Prostate gland (tissue), 2 donors: ENCODE data around the gene KCNMB3. TPM values are rescaled to one million over a fixed set of nuclear protein-coding genes. Genes with fewer than 3 reads are reported as not detected.
"Not testable (repeated sequence)": the region's sequence is repeated elsewhere in the genome, so short reads cannot be mapped to it uniquely, and the experiment has no call there.

Experiments used
- DNase-seq: peaks from one replicate; pipeline ENCODE4 v3.0.0-alpha.2; 2019; ENCODE audit warnings: low spot score
- H3K27ac ChIP-seq, 2 donors: fragments of 200-600 bp; sonication (generic); 2 replicates each; pipeline ENCODE4 v1.5.1; 2017 to 2019
- H3K27me3 ChIP-seq: fragments of 200-600 bp; sonication (generic); replicated peaks from 2 replicates; pipeline ENCODE4 v1.5.1; 2019; ENCODE audit not compliant: insufficient read depth
- H3K36me3 ChIP-seq, 2 donors: fragments of 200-600 bp; sonication (generic); 1 replicate in 1 of 2; 2 replicates in 1 of 2; pipeline versions ENCODE4 v1.5.1 to v1.8.1; 2017 to 2019
- H3K4me1 ChIP-seq: fragments of 200-600 bp; sonication (generic); replicated peaks from 2 replicates; pipeline ENCODE4 v1.5.1; 2019
- H3K4me3 ChIP-seq, 2 donors: fragments of 200-600 bp; sonication (generic); 2 replicates each; pipeline ENCODE4 v1.5.1; 2017 to 2019
- H3K9me3 ChIP-seq: fragments of 200-600 bp; sonication (generic); 2 replicates; pipeline ENCODE4 v1.5.1; 2017
- CTCF ChIP-seq, 4 experiments: fragments of 200-600 bp in 2 of 4; fragments of 450-650 bp in 2 of 4; sonication (generic) in 2 of 4; IDR thresholded peaks; 1 replicate in 3 of 4; 2 replicates in 1 of 4; pipeline ENCODE4 v1.5.1; 2016 to 2019; ENCODE audit warnings: antibody characterized with exemption in 4 of 4, mild to moderate bottlenecking in 2 of 4, moderate library complexity in 2 of 4
- POLR2A ChIP-seq: fragments of 450-650 bp; IDR thresholded peaks from one replicate; pipeline ENCODE4 v1.6.1; 2016; ENCODE audit warnings: antibody characterized with exemption, mild to moderate bottlenecking
- POLR2AphosphoS5 ChIP-seq: sonication (generic); formaldehyde crosslinking; IDR thresholded peaks from one replicate; pipeline ENCODE4 v1.6.1; 2017; ENCODE audit warnings: antibody characterized with exemption
- WGBS: methylation state at CpG from one replicate; pipeline ENCODE4 v1.1.5; 2018; 5-methylcytosine and 5-hydroxymethylcytosine counted together
- intact Hi-C: fragments of 100-400 bp; cut with DNase I; formaldehyde crosslinking; loops from one replicate; pipeline ENCODE4 v1.14.2; 2022
- total RNA-seq, 2 donors: library from RNA; depleted of rRNA; stranded (reverse); fragments of >200 nt; gene quantifications; one replicate each; pipeline ENCODE4 v1.1.0, GENCODE V29; 2016

The KCNMB3 gene
- total RNA-seq, 2 donors from 2014 or later = 2.0 to 4.7 TPM

- no peaks in the 10 kb centered on the region for H3K36me3 ChIP-seq
- H3K4me3 ChIP-seq = no peak overlapping the region
- H3K27ac ChIP-seq = no peak overlapping the region
- no peak for DNase-seq
- no peaks in the 10 kb centered on the region for H3K27me3 ChIP-seq
- WGBS = 100% methylated on average over 1 of the region's 1 CpG
- H3K9me3 ChIP-seq = no peaks in the 10 kb centered on the region
- no peaks in the 10 kb centered on the region for H3K4me1 ChIP-seq
- intact Hi-C loops = no loop called here
- no peak for TF ChIP-seq POLR2A
- no peak for TF ChIP-seq CTCF (IDR thresholded peaks at IDR 0.05)
- no peak for TF ChIP-seq POLR2AphosphoS5
These were observed 28.9 kb upstream of the KCNMB3 start for GRCh38 chr3:179279837-179280236.

- Histone ChIP-seq H3K27ac (no peak overlapping the region), H3K4me3 (no peak overlapping the region), H3K9me3 (no peaks in the 10 kb centered on the region), H3K4me1 (no peaks in the 10 kb centered on the region), H3K27me3 (no peaks in the 10 kb centered on the region), H3K36me3 (no peaks in the 10 kb centered on the region)
- intact Hi-C loops = no loop called here
- DNase-seq = no peak
- WGBS = 70% methylated on average over 4 of the region's 4 CpGs
- no peak for TF ChIP-seq POLR2AphosphoS5
- TF ChIP-seq CTCF (IDR thresholded peaks at IDR 0.05) = no peak
- no peak for TF ChIP-seq POLR2A
These were observed 28.2 kb upstream of the KCNMB3 start for GRCh38 chr3:179278932-179279693.

- no peak for DNase-seq
- no peaks in the 10 kb centered on the region for H3K36me3 ChIP-seq
- no peaks in the 10 kb centered on the region for H3K27me3 ChIP-seq
- 100% methylated on average over 1 of the region's 1 CpG for WGBS
- no peaks in the 10 kb centered on the region for H3K9me3 ChIP-seq
- intact Hi-C loops = no loop called here
- H3K4me3 ChIP-seq = no peak overlapping the region
- no peak overlapping the region for H3K27ac ChIP-seq
- no peak for TF ChIP-seq POLR2A
- TF ChIP-seq POLR2AphosphoS5 = no peak
- TF ChIP-seq CTCF (IDR thresholded peaks at IDR 0.05) = no peak
- no peaks in the 10 kb centered on the region for H3K4me1 ChIP-seq
These were observed 27.2 kb upstream of the KCNMB3 start for GRCh38 chr3:179278151-179278550.

GRCh38 chr3:179276743-179277142 is 25.8 kb upstream of the KCNMB3 start:
- Histone ChIP-seq H3K27ac (no peak overlapping the region), H3K4me1 (no peaks in the 10 kb centered on the region), H3K36me3 (no peaks in the 10 kb centered on the region), H3K27me3 (no peaks in the 10 kb centered on the region), H3K4me3 (no peak overlapping the region), H3K9me3 (no peaks in the 10 kb centered on the region)
- 92% methylated on average over 3 of the region's 3 CpGs for WGBS
- no peak for DNase-seq
- intact Hi-C loops = no loop called here
- TF ChIP-seq POLR2A (no peak), CTCF (IDR thresholded peaks at IDR 0.05) (no peak), POLR2AphosphoS5 (no peak)

- Histone ChIP-seq H3K36me3 (no peaks in the 10 kb centered on the region), H3K4me3 (no peak overlapping the region), H3K27me3 (no peaks in the 10 kb centered on the region), H3K27ac (no peak overlapping the region), H3K4me1 (no peaks in the 10 kb centered on the region), H3K9me3 (no peaks in the 10 kb centered on the region)
- TF ChIP-seq POLR2AphosphoS5 = no peak
- no peak for TF ChIP-seq POLR2A
- no peak for TF ChIP-seq CTCF (IDR thresholded peaks at IDR 0.05)
- WGBS = 63% methylated on average over 3 of the region's 3 CpGs
- intact Hi-C loops = no loop called here
- no peak for DNase-seq
These were observed 25.1 kb upstream of the KCNMB3 start for GRCh38 chr3:179276001-179276400.

- H3K4me1 ChIP-seq, DNase-seq, H3K27me3 ChIP-seq, H3K4me3 ChIP-seq, H3K36me3 ChIP-seq, H3K9me3 ChIP-seq, intact Hi-C loops, H3K27ac ChIP-seq: not testable (repeated sequence)
- 95% methylated on average over 2 of the region's 2 CpGs for WGBS
These were observed 23.5 kb upstream of the KCNMB3 start for GRCh38 chr3:179274434-179274833.
